ENCODE data around the gene INPP1. TPM values are rescaled to one million over a fixed set of nuclear protein-coding genes. Genes with fewer than 3 reads are reported as not detected.

Gene INPP1
- total and polyA plus RNA-seq, 2 donors, result 18.9 to 36.4 TPM

DNA sequence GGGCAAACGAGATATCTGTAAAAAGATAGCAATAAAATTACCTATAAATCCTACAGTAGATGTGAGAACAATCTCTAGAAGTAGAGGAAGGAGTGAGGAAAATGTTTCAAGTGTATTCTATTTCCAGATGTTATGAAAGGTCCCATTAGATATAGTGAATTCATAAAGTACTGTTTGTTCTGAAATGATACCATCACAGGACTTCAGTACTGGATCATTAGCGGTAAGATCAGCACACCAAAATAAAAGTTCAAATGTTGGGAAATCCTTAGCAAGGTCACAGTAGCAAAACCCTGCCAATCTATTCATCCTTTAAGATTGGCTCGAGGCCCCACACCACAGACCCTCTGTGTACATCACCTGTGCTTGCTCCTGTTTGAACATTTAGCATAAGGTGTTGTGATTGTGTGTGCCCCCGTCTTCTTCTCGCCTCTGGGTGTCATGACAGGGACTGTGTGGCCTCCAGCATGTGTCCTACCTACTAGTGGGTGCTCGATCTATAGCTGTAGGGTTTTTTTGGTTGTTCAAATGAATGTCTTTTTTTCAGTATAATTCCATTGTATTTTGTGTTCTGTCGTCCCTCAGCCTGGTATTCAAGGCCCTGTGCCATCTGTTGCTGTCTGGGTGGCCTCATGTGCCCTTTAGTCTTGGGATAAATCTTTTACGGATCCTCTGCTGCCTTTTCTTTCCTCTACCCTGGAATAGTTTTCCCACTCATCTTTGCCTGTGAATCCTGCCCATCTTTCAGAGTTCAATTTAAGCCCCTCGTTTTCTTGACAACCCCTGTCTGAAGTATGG lies 73.9 kb downstream of the INPP1 start:
- H3K36me3 ChIP-seq (ENCODE audit: control insufficient read depth in 2 of 2, insufficient read depth in 2 of 2, low read length in 1 of 2), result peaks cover 0 to 2% of the 10 kb centered on the region in 2 donors
- WGBS, result 97% methylated on average over 9 of the region's 9 CpGs
- no peak overlapping the region for H3K27ac ChIP-seq (ENCODE audit: low read depth in 1 of 2, low read length in 1 of 2)
- H3K4me3 ChIP-seq (ENCODE audit: low read length in 2 of 2), result no peak overlapping the region
- H3K4me1 ChIP-seq (ENCODE audit: control insufficient read depth in 2 of 2, insufficient read depth in 2 of 2, low read length in 2 of 2), result peaks cover 6 to 7% of the 10 kb centered on the region in 2 donors
- H3K9me3 ChIP-seq (ENCODE audit: control insufficient read depth in 2 of 2, insufficient read depth in 1 of 2, low read length in 1 of 2), result no peaks in the 10 kb centered on the region
- DNase-seq (ENCODE audit: low read depth in 6 of 9, low spot score in 9 of 9), result no peak
- no peaks in the 10 kb centered on the region for H3K27me3 ChIP-seq (ENCODE audit: control insufficient read depth in 2 of 2, insufficient read depth in 1 of 2, low read length in 1 of 2)

- Histone ChIP-seq H3K27me3 (ENCODE audit: control insufficient read depth in 2 of 2, insufficient read depth in 1 of 2, low read length in 1 of 2) (no peaks in the 10 kb centered on the region), H3K9me3 (ENCODE audit: control insufficient read depth in 2 of 2, insufficient read depth in 1 of 2, low read length in 1 of 2) (no peaks in the 10 kb centered on the region), H3K4me1 (ENCODE audit: control insufficient read depth in 2 of 2, insufficient read depth in 2 of 2, low read length in 2 of 2) (peaks cover 3% of the 10 kb centered on the region in 2 donors), H3K36me3 (ENCODE audit: control insufficient read depth in 2 of 2, insufficient read depth in 2 of 2, low read length in 1 of 2) (peaks cover 0 to 2% of the 10 kb centered on the region in 2 donors), H3K4me3 (ENCODE audit: low read length in 2 of 2) (no peak overlapping the region), H3K27ac (ENCODE audit: low read depth in 1 of 2, low read length in 1 of 2) (no peak overlapping the region)
- DNase-seq (ENCODE audit: low read depth in 6 of 9, low spot score in 9 of 9), result no peak
- 100% methylated on average over 1 of the region's 1 CpG for WGBS
Measured at GRCh38 chr2:190418727-190419126, 75.3 kb downstream of the INPP1 start.

GRCh38 chr2:190420801-190421200 lies 77.4 kb downstream of the INPP1 start:
- H3K4me1 ChIP-seq (ENCODE audit: control insufficient read depth in 2 of 2, insufficient read depth in 2 of 2, low read length in 2 of 2), result peaks cover 0 to 2% of the 10 kb centered on the region in 2 donors
- WGBS, result 95% methylated on average over 1 of the region's 1 CpG

More at GRCh38 chr2:190420801-190421200, 77.4 kb downstream of the INPP1 start:
- H3K27ac ChIP-seq (ENCODE audit: low read depth in 1 of 2, low read length in 1 of 2), result no peak overlapping the region
- no peaks in the 10 kb centered on the region for H3K9me3 ChIP-seq (ENCODE audit: control insufficient read depth in 2 of 2, insufficient read depth in 1 of 2, low read length in 1 of 2)
- no peaks in the 10 kb centered on the region for H3K27me3 ChIP-seq (ENCODE audit: control insufficient read depth in 2 of 2, insufficient read depth in 1 of 2, low read length in 1 of 2)
- no peak for DNase-seq (ENCODE audit: low read depth in 6 of 9, low spot score in 9 of 9)
- H3K4me3 ChIP-seq (ENCODE audit: low read length in 2 of 2), result no peak overlapping the region
- H3K36me3 ChIP-seq (ENCODE audit: control insufficient read depth in 2 of 2, insufficient read depth in 2 of 2, low read length in 1 of 2), result peaks cover 0 to 2% of the 10 kb centered on the region in 2 donors

Other genes starting within 250 kb of the INPP1 start
- gene HIBCH, start 23.8 kb upstream of the INPP1 start, total RNA-seq, result 18.7 TPM
- gene HIBCH, start 23.8 kb upstream of the INPP1 start, polyA plus RNA-seq, result 31.3 TPM
- gene MFSD6, start 64.8 kb downstream of the INPP1 start, total RNA-seq, result 11.7 TPM
- 16.3 TPM for gene MFSD6, start 64.8 kb downstream of the INPP1 start, polyA plus RNA-seq
- 10.2 TPM for gene NEMP2, start 191.1 kb downstream of the INPP1 start, total RNA-seq
- 1.9 TPM for gene NEMP2, start 191.1 kb downstream of the INPP1 start, polyA plus RNA-seq

All from thymus (tissue), 11 donors.